ENCODE results near the gene ZNF101.
"Not testable (repeated sequence)": the region's sequence is repeated elsewhere in the genome, so short reads cannot be mapped to it uniquely, and the experiment has no call there.

ZNF101 gene

DNA sequence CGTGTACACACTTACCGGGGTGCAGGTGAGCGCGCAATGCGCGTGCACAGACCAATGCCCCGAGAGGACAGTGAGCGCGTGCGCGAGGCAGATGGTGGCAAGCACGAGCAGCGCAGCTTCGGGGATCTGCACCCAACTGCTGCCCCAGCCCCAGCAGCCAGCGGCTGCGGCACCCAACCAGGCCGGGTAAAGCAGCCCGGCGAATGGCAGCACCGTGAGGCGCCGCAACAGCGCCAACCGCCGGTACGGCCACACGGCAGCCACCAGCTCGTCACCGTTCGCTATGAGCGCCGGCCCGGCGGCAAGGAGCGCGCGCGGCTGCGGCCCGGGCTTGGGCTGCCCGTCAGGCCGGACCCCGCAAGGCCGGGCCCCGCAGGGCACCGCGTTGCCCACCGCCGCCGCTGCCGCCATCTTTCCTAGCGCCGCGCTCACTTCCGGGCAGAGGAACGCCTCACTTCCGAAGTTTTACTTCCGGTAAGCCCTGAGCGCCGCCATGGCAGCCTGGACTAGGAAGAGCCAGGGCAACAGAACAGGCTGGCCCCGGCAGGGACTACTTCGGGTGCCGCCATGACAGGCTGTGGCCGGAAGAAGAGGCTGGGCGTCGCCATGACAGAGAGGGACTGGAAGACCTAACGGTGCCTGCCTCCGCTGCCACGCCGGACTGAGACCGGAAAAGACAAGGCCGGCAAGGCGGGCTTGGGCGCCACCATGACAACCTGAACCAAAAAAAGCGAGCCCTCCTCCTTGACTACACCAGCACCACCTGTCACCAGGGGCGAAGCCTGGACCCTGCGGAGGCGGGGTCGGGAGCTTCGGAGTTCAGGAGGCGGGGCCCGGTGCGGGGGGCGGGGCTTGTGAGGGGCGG, 5.2 kb upstream of the ZNF101 start, which contains the start of gene ATP13A1:
TSS of gene ATP13A1 (minus strand) at position 421 of the 865 bp plus-strand sequence. CDS start at position 411, 10 bp downstream.
- Histone ChIP-seq H3K14ac (ENCODE audit: low read length) (peak within 1 kb of the TSS; percentile 87), H3K4ac (ENCODE audit: low read depth, low read length) (peak within 1 kb of the TSS; percentile 31), H3K27ac (ENCODE audit: low read depth, low read length) (peak within 1 kb of the TSS; percentile 83), H3K23ac (ENCODE audit: low read length) (peak within 1 kb of the TSS; percentile 55), H3K36me3 (ENCODE audit: control insufficient read depth in 1 of 2, insufficient read depth in 2 of 2, low read length in 2 of 2) (peaks cover 12 to 13% of the 10 kb centered on the region in 2 experiments), H3K9ac (ENCODE audit: low read length) (peak within 1 kb of the TSS; percentile 90), H3K4me2 (ENCODE audit: low read length) (peak within 1 kb of the TSS; percentile 96), H2BK120ac (ENCODE audit: insufficient read depth, low read length, poor library complexity) (peak within 1 kb of the TSS; percentile 86), H4K8ac (ENCODE audit: low read depth, low read length) (peak within 1 kb of the TSS; percentile 93), H2BK12ac (ENCODE audit: low read length) (no peak within 1 kb of the TSS), H3K79me1 (ENCODE audit: low read length) (peaks cover 7% of the 10 kb centered on the region), H4K12ac (ENCODE audit: low read depth, low read length) (peak within 1 kb of the TSS; percentile 24), H3K79me2 (ENCODE audit: control insufficient read depth, insufficient read depth, low read length, poor library complexity) (peaks cover 10% of the 10 kb centered on the region), H3K9me3 (ENCODE audit: insufficient read depth, low read depth, low read length) (no peaks in the 10 kb centered on the region), H3K27me3 (ENCODE audit: insufficient read depth, low read length) (no peaks in the 10 kb centered on the region), H2BK5ac (ENCODE audit: low read depth, low read length, poor library complexity) (peak within 1 kb of the TSS; percentile 87), H2AK5ac (ENCODE audit: low read length) (peak within 1 kb of the TSS; percentile 4), H3K4me1 (ENCODE audit: control insufficient read depth in 1 of 2, insufficient read depth in 2 of 2, low read length in 2 of 2) (peaks cover 13 to 19% of the 10 kb centered on the region in 2 experiments), H2AFZ (ENCODE audit: insufficient read depth, low read length, poor library complexity) (peak within 1 kb of the TSS; percentile 86), H4K91ac (ENCODE audit: low read depth, low read length) (peak within 1 kb of the TSS; percentile 86), H3K4me3 (ENCODE audit: low read depth, low read length) (peak within 1 kb of the TSS; percentile 99), H3K18ac (ENCODE audit: low read length) (peak within 1 kb of the TSS; percentile 77)
- peak; percentile 97 to 99 for DNase-seq
- WGBS (ENCODE audit: extremely low coverage, insufficient coverage, insufficient read length) = no CpG with 5 or more reads among the region's 85 CpGs

DNA sequence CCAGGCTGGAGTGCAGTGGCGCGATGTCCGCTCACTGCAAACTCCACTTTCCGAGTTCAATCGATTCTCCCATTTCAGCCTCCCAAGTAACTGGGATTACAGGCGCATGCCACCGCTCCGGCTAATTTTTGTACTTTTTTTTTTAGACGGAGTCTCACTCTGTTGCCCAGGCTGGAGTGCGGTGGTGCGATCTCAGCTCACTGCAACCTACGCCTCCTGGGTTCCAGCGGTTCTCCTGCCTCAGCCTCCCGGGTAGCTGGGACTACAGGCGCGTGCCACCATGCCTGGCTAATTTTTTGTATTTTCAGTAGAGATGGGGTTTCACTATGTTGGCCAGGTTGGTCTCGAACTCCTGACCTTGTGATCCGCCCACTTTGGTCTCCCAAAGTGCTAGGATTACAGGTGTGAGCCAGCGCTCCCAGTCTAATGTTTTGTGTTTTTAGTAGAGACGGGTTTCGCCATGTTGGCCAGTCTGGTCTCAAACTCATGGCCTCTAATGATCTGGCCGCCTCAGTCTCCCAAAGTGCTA, 3.2 kb upstream of the ZNF101 start:
- H3K4me2 ChIP-seq (ENCODE audit: low read length); H2AK5ac ChIP-seq (ENCODE audit: low read length); H4K12ac ChIP-seq (ENCODE audit: low read depth, low read length); H3K9ac ChIP-seq (ENCODE audit: low read length); H2BK12ac ChIP-seq (ENCODE audit: low read length); H4K91ac ChIP-seq (ENCODE audit: low read depth, low read length); H2BK5ac ChIP-seq (ENCODE audit: low read depth, low read length, poor library complexity); H3K14ac ChIP-seq (ENCODE audit: low read length); H3K4me3 ChIP-seq (ENCODE audit: low read depth, low read length); H3K27ac ChIP-seq (ENCODE audit: low read depth, low read length); H4K8ac ChIP-seq (ENCODE audit: low read depth, low read length); DNase-seq; H3K9me3 ChIP-seq (ENCODE audit: insufficient read depth, low read depth, low read length); H3K18ac ChIP-seq (ENCODE audit: low read length); H2AFZ ChIP-seq (ENCODE audit: insufficient read depth, low read length, poor library complexity); H3K23ac ChIP-seq (ENCODE audit: low read length); H2BK120ac ChIP-seq (ENCODE audit: insufficient read depth, low read length, poor library complexity); H3K27me3 ChIP-seq (ENCODE audit: insufficient read depth, low read length); H3K36me3 ChIP-seq (ENCODE audit: control insufficient read depth in 1 of 2, insufficient read depth in 2 of 2, low read length in 2 of 2); H3K4ac ChIP-seq (ENCODE audit: low read depth, low read length): not testable (repeated sequence)
- Histone ChIP-seq H3K4me1 (ENCODE audit: control insufficient read depth in 1 of 2, insufficient read depth in 2 of 2, low read length in 2 of 2) (peaks cover 22 to 30% of the 10 kb centered on the region in 2 experiments), H3K79me1 (ENCODE audit: low read length) (peaks cover 13% of the 10 kb centered on the region), H3K79me2 (ENCODE audit: control insufficient read depth, insufficient read depth, low read length, poor library complexity) (peaks cover 15% of the 10 kb centered on the region)
- WGBS (ENCODE audit: extremely low coverage, insufficient coverage, insufficient read length) = no CpG with 5 or more reads among the region's 22 CpGs

DNA sequence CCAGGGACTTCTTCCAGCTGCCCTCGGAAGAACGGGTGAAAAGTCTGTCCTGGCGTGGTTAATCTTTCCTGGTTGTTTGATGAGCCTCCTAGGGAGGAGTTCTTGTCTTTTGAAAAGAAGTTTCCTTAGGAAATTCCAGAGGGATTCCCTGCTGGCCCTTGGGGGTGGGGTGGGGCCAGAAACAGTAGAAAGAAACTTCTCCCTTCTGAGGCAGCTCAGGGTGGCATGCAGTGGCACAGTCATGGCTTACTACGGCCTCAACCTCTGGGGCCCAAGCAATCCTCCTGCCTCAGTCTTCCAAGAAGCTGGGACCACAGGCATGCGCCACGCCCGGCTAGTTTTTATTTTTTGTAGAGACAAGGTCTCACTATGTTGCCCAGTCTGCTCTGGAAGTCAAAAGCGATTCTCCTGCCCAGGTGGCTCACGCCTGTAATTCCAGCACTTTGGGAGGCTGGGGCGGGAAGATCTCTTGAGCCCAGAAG, 1.5 kb downstream of the ZNF101 start:
- no peak overlapping the region for H4K91ac ChIP-seq (ENCODE audit: low read depth, low read length)
- H2BK120ac ChIP-seq (ENCODE audit: insufficient read depth, low read length, poor library complexity) = peak overlapping the region; percentile 40
- H3K4me1 ChIP-seq (ENCODE audit: control insufficient read depth in 1 of 2, insufficient read depth in 2 of 2, low read length in 2 of 2) = peaks cover 14 to 16% of the 10 kb centered on the region in 2 experiments
- H3K27ac ChIP-seq (ENCODE audit: low read depth, low read length) = no peak overlapping the region
- H2BK12ac ChIP-seq (ENCODE audit: low read length) = no peak overlapping the region
- peak overlapping the region; percentile 97 for H3K4me2 ChIP-seq (ENCODE audit: low read length)
- H3K18ac ChIP-seq (ENCODE audit: low read length) = peak overlapping the region; percentile 61
- DNase-seq = peak; percentile 69
- H2AK5ac ChIP-seq (ENCODE audit: low read length) = peak overlapping the region; percentile 55
- H3K9me3 ChIP-seq (ENCODE audit: insufficient read depth, low read depth, low read length) = no peaks in the 10 kb centered on the region
- H3K23ac ChIP-seq (ENCODE audit: low read length) = no peak overlapping the region
- no peak overlapping the region for H2AFZ ChIP-seq (ENCODE audit: insufficient read depth, low read length, poor library complexity)
- no peaks in the 10 kb centered on the region for H3K27me3 ChIP-seq (ENCODE audit: insufficient read depth, low read length)
- peaks cover 5% of the 10 kb centered on the region for H3K79me2 ChIP-seq (ENCODE audit: control insufficient read depth, insufficient read depth, low read length, poor library complexity)
- peaks cover 3 to 4% of the 10 kb centered on the region in 2 experiments for H3K36me3 ChIP-seq (ENCODE audit: control insufficient read depth in 1 of 2, insufficient read depth in 2 of 2, low read length in 2 of 2)
- H3K79me1 ChIP-seq (ENCODE audit: low read length) = peaks cover 6% of the 10 kb centered on the region
- no peak overlapping the region for H2BK5ac ChIP-seq (ENCODE audit: low read depth, low read length, poor library complexity)
- no peak overlapping the region for H4K8ac ChIP-seq (ENCODE audit: low read depth, low read length)
- no peak overlapping the region for H3K9ac ChIP-seq (ENCODE audit: low read length)
- peak overlapping the region; percentile 65 for H3K4ac ChIP-seq (ENCODE audit: low read depth, low read length)
- H4K12ac ChIP-seq (ENCODE audit: low read depth, low read length) = peak overlapping the region; percentile 32
- H3K4me3 ChIP-seq (ENCODE audit: low read depth, low read length) = no peak overlapping the region
- no peak overlapping the region for H3K14ac ChIP-seq (ENCODE audit: low read length)
- WGBS (ENCODE audit: extremely low coverage, insufficient coverage, insufficient read length) = no CpG with 5 or more reads among the region's 10 CpGs

DNA sequence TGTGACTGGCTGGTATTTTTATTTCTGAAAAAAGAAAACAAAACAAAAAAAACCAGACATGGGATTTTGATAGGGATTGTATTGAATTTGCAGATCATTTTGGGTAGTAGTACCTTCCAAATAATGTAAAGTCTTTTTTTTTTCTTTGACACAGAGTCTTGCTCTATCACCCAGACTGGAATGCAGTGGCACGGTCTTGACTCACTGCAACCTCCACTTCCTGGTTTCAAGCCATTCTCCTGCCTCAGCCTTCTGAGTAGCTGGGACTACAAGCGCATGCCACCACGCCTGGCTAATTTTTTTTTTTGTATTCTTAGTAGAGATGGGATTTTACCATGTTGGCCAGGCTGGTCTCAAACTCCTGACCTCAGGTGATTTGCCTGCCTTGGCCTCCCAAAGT, 4.2 kb downstream of the ZNF101 start:
- Histone ChIP-seq H3K9ac (ENCODE audit: low read length) (no peak overlapping the region), H3K27ac (ENCODE audit: low read depth, low read length) (no peak overlapping the region), H4K91ac (ENCODE audit: low read depth, low read length) (no peak overlapping the region), H3K4me1 (ENCODE audit: control insufficient read depth in 1 of 2, insufficient read depth in 2 of 2, low read length in 2 of 2) (peaks cover 14 to 16% of the 10 kb centered on the region in 2 experiments), H4K8ac (ENCODE audit: low read depth, low read length) (no peak overlapping the region), H2BK5ac (ENCODE audit: low read depth, low read length, poor library complexity) (no peak overlapping the region), H3K18ac (ENCODE audit: low read length) (no peak overlapping the region), H3K27me3 (ENCODE audit: insufficient read depth, low read length) (no peaks in the 10 kb centered on the region), H2BK120ac (ENCODE audit: insufficient read depth, low read length, poor library complexity) (no peak overlapping the region), H2BK12ac (ENCODE audit: low read length) (no peak overlapping the region), H3K36me3 (ENCODE audit: control insufficient read depth in 1 of 2, insufficient read depth in 2 of 2, low read length in 2 of 2) (peaks cover 9 to 11% of the 10 kb centered on the region in 2 experiments), H3K23ac (ENCODE audit: low read length) (no peak overlapping the region), H2AK5ac (ENCODE audit: low read length) (no peak overlapping the region), H3K79me2 (ENCODE audit: control insufficient read depth, insufficient read depth, low read length, poor library complexity) (peaks cover 5% of the 10 kb centered on the region), H3K4me2 (ENCODE audit: low read length) (no peak overlapping the region), H3K4me3 (ENCODE audit: low read depth, low read length) (no peak overlapping the region), H3K9me3 (ENCODE audit: insufficient read depth, low read depth, low read length) (peaks cover 4% of the 10 kb centered on the region), H2AFZ (ENCODE audit: insufficient read depth, low read length, poor library complexity) (no peak overlapping the region), H3K4ac (ENCODE audit: low read depth, low read length) (no peak overlapping the region), H3K14ac (ENCODE audit: low read length) (no peak overlapping the region), H4K12ac (ENCODE audit: low read depth, low read length) (no peak overlapping the region), H3K79me1 (ENCODE audit: low read length) (peaks cover 6% of the 10 kb centered on the region)
- no CpG with 5 or more reads among the region's 3 CpGs for WGBS (ENCODE audit: extremely low coverage, insufficient coverage, insufficient read length)
- peak; percentile 57 to 63 for DNase-seq
